Measurements from ENCODE around the gene PLCL2.
"Not testable (repeated sequence)": the region's sequence is repeated elsewhere in the genome, so short reads cannot be mapped to it uniquely, and the experiment has no call there.

PLCL2 gene

GRCh38 chr3:17103579-17103978, 218.8 kb downstream of the PLCL2 start:
- TF ChIP-seq CTCF (IDR thresholded peaks at IDR 0.05; ENCODE audit: low read depth, low read length, missing control alignments), result no peak
- H3K4me3 ChIP-seq (replicated peaks; ENCODE audit: low read depth, low read length), result no peak overlapping the region
- DNase-seq (ENCODE audit: extremely low read depth, low read depth), result no peak

DNA sequence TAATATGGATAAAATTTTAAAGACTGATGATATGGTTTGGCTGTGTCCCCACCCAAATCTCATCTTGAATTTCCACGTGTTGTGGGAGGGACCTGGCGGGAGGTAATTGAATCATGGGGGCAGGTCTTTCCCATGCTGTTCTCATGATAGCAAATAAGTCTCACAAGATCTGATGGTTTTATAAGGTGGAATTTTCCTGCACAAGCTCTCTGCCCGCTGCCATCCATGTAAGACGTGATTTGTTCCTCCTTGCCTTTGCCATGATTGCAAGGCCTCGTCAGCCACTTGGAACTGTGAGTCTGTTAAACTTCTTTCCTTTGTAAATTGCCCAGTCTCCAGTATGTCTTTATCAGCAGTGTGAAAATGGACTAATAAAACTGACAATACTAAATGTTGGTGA, 222.0 kb downstream of the PLCL2 start:
- H3K4me3 ChIP-seq (replicated peaks; ENCODE audit: low read depth, low read length); DNase-seq (ENCODE audit: extremely low read depth, low read depth): not testable (repeated sequence)

- DNase-seq (ENCODE audit: extremely low read depth, low read depth), result no peak
- TF ChIP-seq CTCF (IDR thresholded peaks at IDR 0.05; ENCODE audit: low read depth, low read length, missing control alignments), result no peak
- no peak overlapping the region for H3K4me3 ChIP-seq (replicated peaks; ENCODE audit: low read depth, low read length)
These were observed 226.1 kb downstream of the PLCL2 start for GRCh38 chr3:17110660-17111396.

- no peak overlapping the region for H3K4me3 ChIP-seq (replicated peaks; ENCODE audit: low read depth, low read length)
- no peak for DNase-seq (ENCODE audit: extremely low read depth, low read depth)
- TF ChIP-seq CTCF (IDR thresholded peaks at IDR 0.05; ENCODE audit: low read depth, low read length, missing control alignments), result no peak
These were observed 226.8 kb downstream of the PLCL2 start for GRCh38 chr3:17111586-17111985.

GRCh38 chr3:17115186-17115585, 230.4 kb downstream of the PLCL2 start:
- no peak overlapping the region for H3K4me3 ChIP-seq (replicated peaks; ENCODE audit: low read depth, low read length)
- TF ChIP-seq CTCF (IDR thresholded peaks at IDR 0.05; ENCODE audit: low read depth, low read length, missing control alignments), result no peak
- no peak for DNase-seq (ENCODE audit: extremely low read depth, low read depth)

GRCh38 chr3:17116007-17116600, 231.3 kb downstream of the PLCL2 start:
- no peak overlapping the region for H3K4me3 ChIP-seq (replicated peaks; ENCODE audit: low read depth, low read length)
- DNase-seq (ENCODE audit: extremely low read depth, low read depth), result no peak
- TF ChIP-seq CTCF (IDR thresholded peaks at IDR 0.05; ENCODE audit: low read depth, low read length, missing control alignments), result no peak

GRCh38 chr3:17118771-17119170, 234.0 kb downstream of the PLCL2 start:
- no peak for DNase-seq (ENCODE audit: extremely low read depth, low read depth)
- no peak overlapping the region for H3K4me3 ChIP-seq (replicated peaks; ENCODE audit: low read depth, low read length)
- no peak for TF ChIP-seq CTCF (IDR thresholded peaks at IDR 0.05; ENCODE audit: low read depth, low read length, missing control alignments)

Data from HFF-Myc (cell line).